GM10847 (cell line): ENCODE measurements around the gene SRGAP3.

Source experiments
- POLR2A ChIP-seq: IDR thresholded peaks from 2 replicates; pipeline ENCODE4 v1.6.1; 2011; ENCODE audit not compliant: insufficient read length; ENCODE audit errors: extremely low read depth

The SRGAP3 gene

DNA sequence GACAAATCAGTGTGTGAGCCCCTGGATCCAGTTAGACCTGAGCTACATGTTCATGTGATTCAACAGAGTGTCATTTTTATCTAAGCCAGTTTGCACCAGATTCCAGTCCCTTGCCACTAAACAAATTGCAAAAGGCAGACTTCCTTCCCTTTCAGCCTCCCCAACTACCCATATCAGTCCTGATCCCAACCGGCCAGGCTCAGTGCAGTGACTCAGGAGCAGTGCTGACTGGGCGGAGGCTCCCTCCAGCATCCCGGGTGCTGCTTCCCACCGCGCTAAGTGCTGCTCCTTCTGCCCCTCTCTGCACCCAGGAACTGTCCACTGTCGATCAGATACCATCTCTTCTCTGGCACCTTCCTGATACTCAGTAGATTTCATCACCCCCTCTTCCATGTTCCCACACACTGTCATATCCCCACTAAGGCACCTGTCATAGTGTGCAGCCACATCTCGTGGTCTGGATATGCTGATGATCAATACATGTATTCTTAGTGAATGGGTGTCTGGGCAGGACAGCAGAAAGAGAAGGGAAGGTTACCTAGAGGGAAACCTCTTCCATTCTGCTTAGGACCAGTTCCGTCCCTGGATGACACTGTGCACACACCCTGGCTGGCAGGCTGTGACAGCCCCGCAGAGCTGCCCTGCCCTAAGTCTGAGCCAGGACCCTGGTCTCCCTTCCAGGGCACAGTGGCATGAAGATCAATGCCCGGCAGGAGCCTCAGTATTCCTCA is 177.3 kb downstream of the SRGAP3 start:
- TF ChIP-seq POLR2A = no peak

DNA sequence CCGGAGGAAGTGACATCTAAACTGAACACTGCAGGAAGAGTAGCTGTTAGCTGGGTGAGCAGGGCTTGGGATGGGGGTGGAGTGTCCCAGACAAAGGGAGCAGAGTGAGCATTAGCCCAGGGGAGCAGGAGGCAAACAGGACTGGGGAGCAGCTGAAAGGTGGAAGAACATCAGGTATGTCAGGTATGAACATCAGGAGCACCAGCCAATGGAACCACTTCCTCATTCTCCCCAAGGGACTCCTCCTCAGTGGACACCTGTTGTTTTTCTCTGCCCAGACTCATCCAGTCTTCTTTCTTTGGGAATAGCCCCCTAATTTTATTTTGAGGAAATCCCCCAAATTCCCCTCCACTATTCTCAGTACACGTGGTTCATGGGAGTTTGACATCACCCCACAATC is 178.5 kb downstream of the SRGAP3 start:
- TF ChIP-seq POLR2A = no peak

DNA sequence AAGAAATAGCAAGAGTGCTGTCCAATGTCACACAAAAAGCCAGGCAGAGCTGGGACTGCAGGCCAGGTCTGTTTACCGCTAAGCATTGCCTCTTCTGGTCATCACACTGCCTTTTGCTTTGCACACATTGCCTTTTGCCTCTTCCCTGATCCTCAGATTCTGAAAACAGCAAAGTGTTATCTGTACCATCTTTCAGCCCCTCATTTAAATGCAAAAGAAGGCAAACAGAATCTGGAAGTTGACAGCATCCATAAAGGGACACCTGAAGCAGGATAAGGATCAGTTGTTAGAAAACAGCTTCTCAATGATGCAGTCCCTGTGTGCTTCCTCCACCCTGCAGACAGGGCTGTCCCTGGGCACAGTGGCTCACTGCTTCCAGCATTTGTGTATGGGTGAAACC is 179.5 kb downstream of the SRGAP3 start:
- TF ChIP-seq POLR2A = no peak

DNA sequence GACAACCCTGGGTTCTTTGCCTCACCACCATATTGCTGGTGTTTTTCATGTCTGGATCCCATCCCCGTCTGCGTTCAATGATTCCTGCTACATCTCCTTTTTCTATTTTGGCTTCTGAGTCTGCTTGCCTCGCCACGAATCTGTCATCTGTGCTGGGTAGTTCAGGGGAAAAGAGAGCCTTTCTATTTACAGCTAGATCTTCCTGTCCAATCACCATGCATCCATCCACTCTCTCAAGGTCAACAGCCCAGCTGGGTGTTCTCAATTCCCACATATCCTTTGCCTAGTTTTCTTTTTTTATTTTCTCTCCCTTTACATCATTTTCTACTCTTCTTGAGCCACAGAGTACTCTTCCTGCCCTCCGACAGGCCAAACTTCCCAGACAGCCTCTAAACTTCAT is 181.4 kb downstream of the SRGAP3 start:
- TF ChIP-seq POLR2A = no peak

DNA sequence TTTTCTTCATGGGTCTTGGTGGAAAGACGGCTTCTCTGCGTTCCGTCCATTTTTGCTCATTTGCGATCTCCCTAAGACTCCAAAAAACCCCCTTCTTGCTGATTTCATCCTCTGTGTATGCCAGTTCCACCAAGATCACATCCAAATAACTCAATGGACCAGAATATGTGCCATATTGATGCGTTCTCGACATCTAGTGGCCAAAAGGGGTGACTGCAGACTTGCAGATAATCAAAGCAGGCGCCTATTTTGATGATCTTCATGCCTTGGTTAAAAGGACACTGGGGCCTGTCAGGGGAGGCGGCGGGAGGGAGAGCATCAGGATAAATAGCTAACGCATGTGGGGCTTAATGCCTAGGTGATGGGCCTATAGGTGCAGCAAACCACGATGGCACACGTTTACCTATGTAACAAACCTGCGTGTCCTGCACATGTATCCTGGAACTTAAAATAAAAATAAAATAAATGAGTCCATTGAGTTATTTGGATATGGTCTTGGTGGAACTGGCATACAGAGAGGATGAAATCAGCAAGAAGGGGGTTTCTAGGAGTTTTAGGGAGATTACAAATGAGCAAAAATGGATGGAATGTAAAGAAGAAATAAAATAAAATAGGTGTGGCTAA is 182.0 kb downstream of the SRGAP3 start:
- no peak for TF ChIP-seq POLR2A

DNA sequence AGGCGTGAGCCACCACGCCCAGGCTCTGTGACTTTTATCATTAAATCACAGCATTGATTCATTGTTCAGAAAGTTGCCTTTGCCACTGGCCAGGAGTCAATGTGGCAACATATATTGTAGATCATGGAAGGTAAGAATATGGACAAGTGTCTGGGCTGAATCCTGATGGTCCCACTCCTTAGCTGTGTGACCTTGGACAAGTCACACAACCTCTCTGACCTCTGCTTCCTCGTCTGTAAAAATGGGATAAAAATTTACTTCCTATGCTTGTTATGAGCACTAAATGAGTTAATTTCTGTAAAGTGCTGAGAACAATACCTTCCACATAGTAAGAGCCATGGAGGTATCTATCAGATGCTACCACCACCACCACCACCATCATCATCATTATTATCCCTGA is 182.7 kb downstream of the SRGAP3 start:
- TF ChIP-seq POLR2A = no peak

DNA sequence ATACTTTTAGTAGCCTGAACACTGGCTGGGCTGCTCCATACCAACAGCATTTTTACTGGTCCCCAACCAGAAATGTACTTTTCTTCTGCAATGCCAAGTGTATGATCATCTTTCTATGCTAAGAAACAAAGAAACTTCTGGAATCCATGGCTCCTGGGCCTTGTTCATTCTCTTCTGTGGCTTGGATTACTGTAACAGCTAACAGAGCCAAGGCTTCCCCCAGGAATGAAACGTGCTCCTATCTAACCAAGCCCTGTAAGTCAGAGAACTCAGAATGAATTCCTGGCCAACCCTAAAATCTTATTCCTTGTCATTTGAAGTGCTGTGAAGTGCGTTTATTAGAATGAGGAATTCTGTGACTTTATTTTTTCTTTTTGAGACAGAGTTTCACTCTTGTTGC is 183.3 kb downstream of the SRGAP3 start:
- no peak for TF ChIP-seq POLR2A

DNA sequence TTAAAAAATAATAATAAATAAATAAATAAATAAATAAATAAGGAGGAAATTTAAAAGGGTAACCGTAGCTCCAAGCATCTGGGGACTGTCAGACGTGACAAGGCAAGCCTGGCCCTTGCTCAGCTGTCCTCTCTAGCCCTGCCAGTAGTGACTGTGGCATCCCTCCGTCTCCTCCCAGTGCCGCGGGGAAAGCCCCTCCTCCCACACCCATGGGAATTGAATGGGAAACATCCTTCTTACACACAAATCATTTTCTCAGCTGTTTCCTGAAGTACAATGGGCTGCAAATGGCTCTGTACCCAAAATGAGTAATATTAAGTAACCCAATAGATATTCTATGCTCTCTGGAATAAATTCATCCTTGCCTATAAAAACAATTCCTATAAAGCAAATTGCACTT is 184.6 kb downstream of the SRGAP3 start:
- TF ChIP-seq POLR2A = no peak

DNA sequence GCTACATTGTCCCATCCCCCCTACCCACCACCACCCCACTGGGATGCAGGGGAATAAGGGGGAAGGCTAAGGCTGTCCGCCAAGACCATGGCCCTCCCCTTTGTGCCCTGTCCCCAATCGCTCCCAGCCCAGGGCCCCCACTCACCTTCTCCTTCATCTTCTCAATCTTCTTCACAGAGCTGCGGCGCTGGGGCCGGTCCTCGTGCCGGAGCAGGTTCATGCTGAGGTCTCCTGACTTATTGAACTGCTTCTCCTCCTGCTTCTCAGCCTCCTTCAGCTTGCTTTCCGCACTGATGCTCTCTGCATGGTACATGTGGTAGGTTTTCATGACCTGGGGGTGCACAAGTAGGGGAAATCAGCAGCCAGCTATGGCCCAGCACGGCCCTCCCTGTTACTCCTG is 185.2 kb downstream of the SRGAP3 start:
- no peak for TF ChIP-seq POLR2A

DNA sequence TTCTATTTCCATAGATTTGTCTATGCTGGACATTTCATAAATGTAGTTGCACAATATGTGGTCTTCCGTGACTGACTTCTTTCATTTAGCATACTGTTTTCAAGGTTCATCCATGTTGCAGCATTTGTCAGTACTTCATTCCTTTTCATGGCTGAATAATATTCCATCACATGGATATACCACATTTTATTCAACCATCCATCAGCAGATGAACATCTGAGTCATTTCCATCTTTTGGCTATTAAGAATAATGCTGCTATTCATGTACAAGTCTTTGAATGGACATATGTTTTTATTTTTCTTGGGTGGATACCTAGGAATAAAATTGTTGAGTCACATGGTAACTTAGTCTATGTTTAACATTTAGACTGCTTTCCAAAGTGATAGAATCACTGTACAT is 186.9 kb downstream of the SRGAP3 start:
- TF ChIP-seq POLR2A = no peak

DNA sequence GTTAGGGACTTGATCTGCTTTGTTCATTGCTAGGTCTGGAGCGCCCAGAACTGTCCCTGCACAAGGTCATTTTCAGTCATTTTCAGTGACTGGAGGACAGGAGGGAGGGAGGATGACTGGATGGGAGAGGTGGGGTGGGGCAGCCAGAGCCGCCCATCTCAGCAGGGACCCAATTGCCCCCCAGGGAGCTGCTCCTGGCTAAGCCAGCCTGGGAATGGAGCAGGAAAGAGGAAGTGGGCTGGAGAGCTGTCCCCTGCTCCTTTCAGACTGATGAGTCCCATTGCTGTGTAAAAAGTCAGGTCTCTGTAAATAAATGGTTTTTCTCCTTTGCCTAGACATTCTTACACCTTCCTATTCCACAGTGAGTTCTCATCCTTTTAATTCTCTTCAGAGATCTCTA is 187.8 kb downstream of the SRGAP3 start:
- no peak for TF ChIP-seq POLR2A

DNA sequence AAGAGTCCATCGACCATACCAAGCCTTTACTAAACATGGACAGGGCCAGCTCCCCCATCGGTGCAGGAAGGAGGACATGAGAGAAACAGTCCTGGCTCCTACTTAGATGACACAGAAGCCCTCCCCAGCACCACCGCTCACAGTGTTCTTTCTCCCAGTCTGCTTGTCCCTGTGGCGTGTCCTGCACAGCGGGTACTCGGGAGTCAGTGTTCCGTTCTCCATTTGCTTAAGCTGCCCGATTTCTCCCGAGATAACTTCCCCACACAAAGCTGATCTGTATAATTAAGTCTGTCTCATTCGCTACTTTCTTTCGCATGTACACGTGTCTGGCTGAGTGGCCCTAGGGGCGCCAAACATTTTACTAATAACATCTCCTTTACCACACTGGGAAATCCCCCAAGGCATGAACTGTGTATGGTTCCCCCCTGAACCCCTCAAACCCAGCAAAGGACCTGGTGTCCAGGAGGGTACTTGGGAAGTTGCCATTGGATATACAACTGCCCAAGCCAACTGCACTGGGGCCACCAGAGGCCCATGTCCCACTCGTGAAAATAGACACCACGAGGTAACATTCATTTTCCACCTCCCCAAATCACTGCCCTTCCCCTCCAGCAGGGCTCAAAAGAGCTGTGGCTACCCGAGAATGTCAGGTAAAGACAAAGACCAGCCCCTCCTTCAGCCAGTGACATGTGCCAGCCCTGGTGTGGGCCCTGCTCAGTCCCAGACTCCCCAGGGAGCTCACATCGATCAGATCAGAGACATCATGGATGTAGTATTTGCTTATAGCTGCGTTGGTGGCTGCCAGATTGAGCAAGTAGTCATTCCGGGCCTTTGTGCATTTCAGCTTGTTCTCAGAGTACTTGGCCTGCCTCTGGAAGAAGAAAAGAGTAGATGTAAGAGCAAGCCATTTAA is 189.7 kb downstream of the SRGAP3 start:
- TF ChIP-seq POLR2A = no peak

DNA sequence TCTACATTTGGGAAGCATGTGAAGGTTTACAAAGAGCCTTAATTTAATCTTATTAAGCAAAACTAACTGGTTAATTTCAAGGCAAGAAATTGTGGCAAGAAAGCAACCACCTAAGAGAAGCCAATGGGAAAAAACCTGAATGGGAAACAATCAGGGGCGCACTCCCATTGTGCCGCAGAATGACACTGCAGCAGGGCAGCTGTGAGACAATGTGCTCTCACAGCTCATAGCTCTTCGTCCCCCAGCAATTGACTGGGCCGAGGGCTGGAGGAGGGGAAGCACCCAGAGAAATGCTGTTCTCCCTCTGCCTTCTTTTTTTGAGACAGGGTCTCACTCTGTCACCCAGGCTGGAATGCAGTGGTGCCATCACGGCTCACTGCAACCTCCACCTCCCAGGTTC is 192.9 kb downstream of the SRGAP3 start:
- no peak for TF ChIP-seq POLR2A

DNA sequence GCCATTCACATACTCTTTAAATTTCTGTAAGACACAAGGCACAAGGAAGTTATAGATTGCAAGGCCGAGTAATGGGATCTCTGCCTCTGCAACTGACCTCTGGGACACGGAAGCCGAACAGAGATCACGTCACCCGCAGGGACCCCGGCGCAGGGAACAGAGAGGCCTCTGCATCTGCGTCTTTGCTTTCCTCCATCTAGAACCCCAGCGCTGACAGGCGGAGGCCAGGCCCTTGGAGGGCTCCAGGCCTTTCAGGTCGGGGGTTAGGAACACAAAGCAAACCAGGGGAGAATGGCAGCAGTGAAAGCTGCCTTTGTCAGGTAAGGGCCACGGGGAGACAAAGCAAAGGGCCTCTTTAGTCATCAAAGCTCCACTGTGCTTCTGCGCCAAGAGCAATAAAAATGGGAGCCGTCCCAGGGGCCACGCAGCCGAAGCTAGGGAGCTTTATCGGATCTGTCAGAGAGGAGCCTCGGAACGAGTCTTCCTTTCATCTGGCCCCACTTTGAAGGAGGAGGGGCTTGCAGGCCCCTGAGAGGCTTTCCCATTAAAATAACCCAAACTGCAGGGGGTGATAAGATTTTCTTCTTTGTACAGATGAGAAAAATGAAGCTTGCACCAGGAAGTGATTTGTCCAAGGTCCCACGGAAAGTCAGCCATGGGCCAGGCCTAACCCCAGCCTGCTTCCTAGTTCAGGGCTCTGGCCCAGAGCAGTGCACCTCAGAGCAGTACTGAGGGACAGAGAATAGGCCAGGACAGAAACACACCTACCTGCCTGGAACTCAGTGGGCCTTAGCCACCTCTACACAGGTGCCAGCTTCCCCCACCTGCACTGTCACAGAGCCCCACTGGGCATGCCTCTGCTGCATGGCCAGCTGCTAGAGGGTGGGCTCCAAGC is 201.7 kb downstream of the SRGAP3 start:
- no peak for TF ChIP-seq POLR2A

DNA sequence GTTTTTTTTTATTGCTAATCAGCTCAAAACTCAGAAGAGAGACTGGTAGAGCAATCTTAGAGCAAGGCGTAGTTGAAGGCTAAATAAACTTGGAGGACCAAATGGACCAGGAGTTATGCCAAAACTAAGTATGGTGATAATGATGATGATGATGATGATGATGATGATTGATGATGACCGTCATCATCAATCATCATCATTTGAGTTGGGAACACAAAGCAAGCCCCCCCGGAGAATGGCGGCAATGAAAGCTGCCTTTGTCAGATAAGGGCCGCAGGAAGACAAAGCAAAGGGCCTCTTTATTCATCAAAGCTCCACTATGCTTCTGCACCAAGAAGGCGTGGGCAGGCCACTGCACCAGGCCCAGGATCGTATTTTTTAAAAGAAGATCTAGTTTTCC is 204.1 kb downstream of the SRGAP3 start:
- TF ChIP-seq POLR2A = no peak
